ENCODE results near the gene SGK1. TPM values are rescaled to one million over a fixed set of nuclear protein-coding genes. Genes with fewer than 3 reads are reported as not detected.

SGK1 gene
- total RNA-seq, 1 donor from 2014 or later: 94.3 TPM

- Histone ChIP-seq H3K27me3 (ENCODE audit: control insufficient read depth, insufficient read depth, low read length) (no peaks in the 10 kb centered on the region), H3K36me3 (ENCODE audit: control insufficient read depth, insufficient read depth, low read length) (no peaks in the 10 kb centered on the region), H3K4me3 (ENCODE audit: low read depth, low read length) (no peak overlapping the region)
- no peak for DNase-seq (ENCODE audit: low read depth)
- no peak for TF ChIP-seq CTCF (IDR thresholded peaks at IDR 0.05; ENCODE audit: insufficient read depth, low read length, poor library complexity, severe bottlenecking)
Observed at GRCh38 chr6:134249759-134250602, 67.9 kb downstream of the SGK1 start.

DNA sequence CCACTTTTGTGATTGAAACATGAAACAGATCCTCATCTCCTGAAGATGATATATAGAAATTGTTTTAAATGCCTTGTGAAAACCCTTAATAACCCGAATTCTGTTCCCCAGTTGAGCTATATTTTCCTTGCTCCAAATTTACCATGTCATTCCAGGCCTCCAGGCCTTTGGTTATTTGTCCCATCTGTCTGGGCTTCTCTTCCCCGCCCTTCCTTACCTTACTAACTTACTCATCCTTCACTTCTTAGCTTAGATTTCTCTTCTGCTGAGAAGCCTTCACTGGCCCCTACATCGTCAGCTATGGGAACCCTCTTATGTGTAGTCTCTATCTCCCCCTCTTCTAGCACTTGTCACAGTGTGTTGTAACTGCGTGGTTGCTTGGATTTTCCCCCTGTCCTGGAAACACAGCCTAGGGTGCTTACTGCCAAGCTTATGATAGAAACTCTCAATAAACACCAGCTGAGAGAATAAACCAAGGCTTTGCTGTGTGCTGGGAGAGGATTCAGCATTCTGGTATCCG lies 68.6 kb downstream of the SGK1 start:
- no peak for DNase-seq (ENCODE audit: low read depth)
- Histone ChIP-seq H3K36me3 (ENCODE audit: control insufficient read depth, insufficient read depth, low read length) (no peaks in the 10 kb centered on the region), H3K4me3 (ENCODE audit: low read depth, low read length) (no peak overlapping the region), H3K27me3 (ENCODE audit: control insufficient read depth, insufficient read depth, low read length) (no peaks in the 10 kb centered on the region)
- no peak for TF ChIP-seq CTCF (IDR thresholded peaks at IDR 0.05; ENCODE audit: insufficient read depth, low read length, poor library complexity, severe bottlenecking)

DNA sequence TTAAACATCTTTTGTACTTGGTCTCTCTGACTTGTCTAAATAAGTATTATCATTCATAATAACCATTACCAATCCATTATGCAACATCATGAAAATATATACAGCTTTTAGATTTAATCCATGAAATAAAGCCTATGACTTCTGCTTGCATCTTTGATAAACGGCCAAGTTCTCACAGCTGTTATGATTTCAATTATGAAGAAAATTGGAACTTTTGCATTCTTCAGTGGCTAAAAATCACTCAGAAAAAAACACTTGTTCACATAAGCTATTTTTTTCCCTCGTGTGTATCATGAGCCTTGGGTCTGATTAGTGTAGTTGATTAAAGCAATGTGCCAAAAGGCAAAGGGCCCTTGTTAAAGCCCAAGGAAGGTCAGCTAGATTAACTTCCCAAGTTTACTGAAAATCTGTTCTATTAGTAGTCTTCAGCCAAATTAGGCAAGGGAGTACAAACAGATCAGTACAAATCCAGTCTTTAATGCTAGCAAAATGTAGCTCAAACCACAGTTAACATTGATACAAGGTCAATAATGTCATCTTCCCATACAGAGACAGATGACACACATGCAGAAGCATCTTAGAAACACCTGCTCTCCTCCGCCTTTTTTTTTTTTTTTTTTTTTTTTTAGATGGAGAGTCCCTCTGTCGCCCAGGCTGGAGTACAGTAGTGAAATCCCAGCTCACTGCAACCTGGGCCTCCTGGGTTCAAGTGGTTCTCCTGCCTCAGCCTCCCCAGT lies 69.9 kb downstream of the SGK1 start:
- no peak for TF ChIP-seq CTCF (IDR thresholded peaks at IDR 0.05; ENCODE audit: insufficient read depth, low read length, poor library complexity, severe bottlenecking)
- Histone ChIP-seq H3K36me3 (ENCODE audit: control insufficient read depth, insufficient read depth, low read length) (no peaks in the 10 kb centered on the region), H3K27me3 (ENCODE audit: control insufficient read depth, insufficient read depth, low read length) (no peaks in the 10 kb centered on the region), H3K4me3 (ENCODE audit: low read depth, low read length) (no peak overlapping the region)
- no peak for DNase-seq (ENCODE audit: low read depth)

DNA sequence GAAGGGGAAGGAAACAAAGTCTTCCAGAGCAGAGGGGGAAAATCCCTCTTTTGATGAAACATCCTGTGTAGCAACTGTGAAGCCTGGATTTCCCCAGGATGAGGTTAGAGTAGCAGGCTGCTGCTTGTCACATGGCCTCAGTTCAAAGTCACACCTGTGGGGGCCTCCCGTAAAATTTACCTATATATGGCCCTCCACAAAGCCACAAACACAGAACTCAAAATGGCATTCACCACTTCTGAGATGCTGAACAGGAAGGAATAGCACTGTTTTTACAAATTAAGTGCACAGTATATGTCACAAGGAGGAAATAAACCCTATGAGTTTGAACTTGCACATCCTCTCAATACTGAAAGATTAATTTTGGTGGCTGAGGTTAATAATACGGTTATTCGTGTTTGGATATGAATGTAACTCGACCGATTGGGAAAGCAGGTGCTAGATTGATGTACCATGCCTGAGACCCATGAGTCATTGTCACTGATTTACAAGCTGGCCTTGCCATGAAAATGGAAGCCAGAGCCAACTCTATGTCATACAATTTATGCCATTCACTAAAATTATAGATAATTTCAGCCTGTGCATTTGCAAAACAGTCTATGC lies 70.6 kb downstream of the SGK1 start:
- no peaks in the 10 kb centered on the region for H3K36me3 ChIP-seq (ENCODE audit: control insufficient read depth, insufficient read depth, low read length)
- TF ChIP-seq CTCF (IDR thresholded peaks at IDR 0.05; ENCODE audit: insufficient read depth, low read length, poor library complexity, severe bottlenecking): no peak
- no peak overlapping the region for H3K4me3 ChIP-seq (ENCODE audit: low read depth, low read length)
- no peak for DNase-seq (ENCODE audit: low read depth)
- H3K27me3 ChIP-seq (ENCODE audit: control insufficient read depth, insufficient read depth, low read length): no peaks in the 10 kb centered on the region

- no peak for DNase-seq (ENCODE audit: low read depth)
- Histone ChIP-seq H3K27me3 (ENCODE audit: control insufficient read depth, insufficient read depth, low read length) (no peaks in the 10 kb centered on the region), H3K36me3 (ENCODE audit: control insufficient read depth, insufficient read depth, low read length) (no peaks in the 10 kb centered on the region), H3K4me3 (ENCODE audit: low read depth, low read length) (no peak overlapping the region)
- no peak for TF ChIP-seq CTCF (IDR thresholded peaks at IDR 0.05; ENCODE audit: insufficient read depth, low read length, poor library complexity, severe bottlenecking)
Observed at GRCh38 chr6:134245706-134246105, 72.2 kb downstream of the SGK1 start.
